ENCODE measurements around the gene OGFOD3.
A peak's percentile ranks its signal among the peaks of the same experiment; 100 is the strongest.
"Not testable (repeated sequence)": the region's sequence is repeated elsewhere in the genome, so short reads cannot be mapped to it uniquely, and the experiment has no call there.

Gene OGFOD3

GRCh38 chr17:82386881-82387704 is 31.3 kb downstream of the OGFOD3 start:
- DNase-seq, result peak in 1 of 2 experiments; percentile 25

GRCh38 chr17:82386255-82386831 is 32.0 kb downstream of the OGFOD3 start:
- DNase-seq, result no peak

- DNase-seq, result no peak
Observed at GRCh38 chr17:82385559-82386254, 32.7 kb downstream of the OGFOD3 start.

GRCh38 chr17:82384730-82385481 is 33.5 kb downstream of the OGFOD3 start:
- no peak for DNase-seq

GRCh38 chr17:82384051-82384729 is 34.2 kb downstream of the OGFOD3 start:
- DNase-seq, result no peak

GRCh38 chr17:82383411-82383810 is 35.0 kb downstream of the OGFOD3 start:
- no peak for DNase-seq

GRCh38 chr17:82382933-82383255 is 35.5 kb downstream of the OGFOD3 start:
- DNase-seq, result no peak

- not testable (repeated sequence) for DNase-seq
Observed at GRCh38 chr17:82382220-82382932, 36.0 kb downstream of the OGFOD3 start.

- DNase-seq, result not testable (repeated sequence)
Observed at GRCh38 chr17:82381703-82382009, 36.7 kb downstream of the OGFOD3 start.

GRCh38 chr17:82380860-82381702 is 37.3 kb downstream of the OGFOD3 start:
- no peak for DNase-seq

GRCh38 chr17:82378741-82379021 is 39.7 kb downstream of the OGFOD3 start:
- DNase-seq, result no peak

GRCh38 chr17:82377924-82378740 is 40.3 kb downstream of the OGFOD3 start:
- no peak for DNase-seq

- not testable (repeated sequence) for DNase-seq
Observed at GRCh38 chr17:82377294-82377693, 41.1 kb downstream of the OGFOD3 start.

- no peak for DNase-seq
Observed at GRCh38 chr17:82376042-82376730, 42.2 kb downstream of the OGFOD3 start.

- no peak for DNase-seq
Observed at GRCh38 chr17:82375359-82376041, 42.9 kb downstream of the OGFOD3 start.

GRCh38 chr17:82374626-82375331 is 43.6 kb downstream of the OGFOD3 start:
- no peak for DNase-seq

GRCh38 chr17:82373731-82374625 is 44.4 kb downstream of the OGFOD3 start:
- DNase-seq, result no peak

GRCh38 chr17:82373072-82373452 is 45.3 kb downstream of the OGFOD3 start:
- not testable (repeated sequence) for DNase-seq
